IMR-90 (cell line): Measurements from ENCODE around the gene SLC27A1. TPM values are rescaled to one million over a fixed set of nuclear protein-coding genes. Genes with fewer than 3 reads are reported as not detected.

Experiments used
- ATAC-seq: fragments of 200-7000 bp; cut with Tn5 transposase; 2 replicates; pipeline ENCODE4 v1.9.1; 2020; ENCODE audit warnings: low read depth, mild to moderate bottlenecking, moderate library complexity
- BruUV-seq: library from RNA; stranded (reverse); fragments of 400-500 nt; replicated peaks from 2 replicates; lab custom pipeline; 2021; lab: Mats Ljungman, UMichigan
- CTCF ChIA-PET: fragments of 300-600 bp; formaldehyde crosslinking; extraction: SDS; loops from one replicate; lab custom pipeline; 2021; ENCODE audit warnings: antibody characterized with exemption; lab: Yijun Ruan, JAX
- POLR2A ChIA-PET: fragments of 300-600 bp; sonication (Branson Sonifier 250); formaldehyde crosslinking; loops from one replicate; lab custom pipeline; 2022; ENCODE audit warnings: antibody characterized with exemption; ENCODE audit not compliant: unreplicated experiment; lab: Charles Lee
- DNase-seq: peaks from one replicate; pipeline ENCODE4 v3.0.0; 2013
- H2AFZ ChIP-seq: replicated peaks from 2 replicates; pipeline ENCODE3; 2013; ENCODE audit warnings: low read length, mild to moderate bottlenecking; ENCODE audit not compliant: poor library complexity
- H2AK5ac ChIP-seq: 2 replicates; pipeline ENCODE4 v1.6.1; 2013; ENCODE audit warnings: low read depth, low read length, inconsistent platforms
- H2AK9ac ChIP-seq: replicated peaks from 2 replicates; pipeline ENCODE3; 2013; ENCODE audit warnings: mild to moderate bottlenecking, low read depth, low read length, moderate library complexity; ENCODE audit not compliant: poor library complexity
- H2BK120ac ChIP-seq: 2 replicates; pipeline ENCODE4 v1.6.1; 2013; ENCODE audit warnings: low read depth, low read length, inconsistent platforms
- H2BK15ac ChIP-seq: 3 replicates; pipeline ENCODE4 v1.6.1; 2013; ENCODE audit warnings: low read depth, low read length, inconsistent platforms
- H2BK20ac ChIP-seq: 2 replicates; pipeline ENCODE4 v1.6.1; 2013; ENCODE audit warnings: low read depth, mild to moderate bottlenecking, inconsistent platforms, low read length, moderate library complexity
- H2BK5ac ChIP-seq: 2 replicates; pipeline ENCODE4 v1.6.1; 2013; ENCODE audit warnings: mild to moderate bottlenecking, low read depth, low read length, inconsistent platforms; ENCODE audit not compliant: poor library complexity, severe bottlenecking
- H3K14ac ChIP-seq: replicated peaks from 2 replicates; pipeline ENCODE4 v1.6.1; 2013; ENCODE audit warnings: low read depth, low read length, inconsistent platforms
- H3K18ac ChIP-seq: 2 replicates; pipeline ENCODE4 v1.6.1; 2013; ENCODE audit warnings: low read depth, low read length, control low read depth
- H3K23ac ChIP-seq: 2 replicates; pipeline ENCODE4 v1.6.1; 2013; ENCODE audit warnings: low read depth, low read length, inconsistent platforms
- H3K27ac ChIP-seq: 2 replicates; pipeline ENCODE4 v1.5.1; 2013; ENCODE audit warnings: mild to moderate bottlenecking, control low read depth, low read length; ENCODE audit not compliant: insufficient read depth
- H3K27me3 ChIP-seq: 2 replicates; pipeline ENCODE4 v1.6.1; 2013; ENCODE audit warnings: low read length; ENCODE audit not compliant: control insufficient read depth, insufficient read depth
- H3K36me3 ChIP-seq: 2 replicates; pipeline ENCODE4 v1.6.1; 2013; ENCODE audit warnings: low read length, mixed read lengths; ENCODE audit not compliant: control insufficient read depth, insufficient read depth
- H3K4ac ChIP-seq: 2 replicates; pipeline ENCODE4 v1.6.1; 2013; ENCODE audit warnings: low read depth, low read length, inconsistent platforms
- H3K4me1 ChIP-seq: 2 replicates; pipeline ENCODE4 v1.6.1; 2013; ENCODE audit warnings: low read length, mixed read lengths; ENCODE audit not compliant: control insufficient read depth, insufficient read depth
- H3K4me2 ChIP-seq: 2 replicates; pipeline ENCODE4 v1.6.1; 2013; ENCODE audit warnings: low read depth, mild to moderate bottlenecking, control low read depth, low read length, moderate library complexity
- H3K4me3 ChIP-seq: 2 replicates; pipeline ENCODE4 v1.5.1; 2013; ENCODE audit warnings: low read depth, mild to moderate bottlenecking, control low read depth, low read length, moderate library complexity; ENCODE audit not compliant: insufficient read depth
- H3K56ac ChIP-seq: 2 replicates; pipeline ENCODE4 v1.6.1; 2013; ENCODE audit warnings: low read length, inconsistent platforms; ENCODE audit not compliant: insufficient read depth; ENCODE audit errors: extremely low read depth
- H3K79me1 ChIP-seq, 2 experiments: 2 replicates each; pipeline ENCODE4 v1.6.1; 2013; ENCODE audit warnings: low read length in 2 of 2, inconsistent platforms in 1 of 2, low read depth in 1 of 2
- H3K9ac ChIP-seq: 2 replicates; pipeline ENCODE4 v1.6.1; 2013; ENCODE audit warnings: low read depth, low read length, control low read depth
- H3K9me1 ChIP-seq: 2 replicates; pipeline ENCODE4 v1.6.1; 2013; ENCODE audit warnings: low read length, inconsistent platforms; ENCODE audit not compliant: insufficient read depth
- H3K9me3 ChIP-seq: 2 replicates; pipeline ENCODE4 v1.6.1; 2013; ENCODE audit warnings: low read length; ENCODE audit not compliant: control insufficient read depth, insufficient read depth
- H4K20me1 ChIP-seq: 2 replicates; pipeline ENCODE4 v1.6.1; 2013; ENCODE audit warnings: low read length, inconsistent platforms; ENCODE audit not compliant: insufficient read depth
- H4K5ac ChIP-seq: 2 replicates; pipeline ENCODE4 v1.6.1; 2013; ENCODE audit warnings: mild to moderate bottlenecking, low read depth, low read length, control low read depth
- H4K8ac ChIP-seq, 2 experiments: 2 replicates each; pipeline ENCODE4 v1.6.1; 2013; ENCODE audit warnings: low read depth in 2 of 2, low read length in 2 of 2, control low read depth in 1 of 2, inconsistent platforms in 1 of 2
- H4K91ac ChIP-seq: 2 replicates; pipeline ENCODE4 v1.6.1; 2013; ENCODE audit warnings: low read depth, low read length, inconsistent platforms; ENCODE audit not compliant: insufficient read depth
- MAZ ChIP-seq: IDR thresholded peaks from 2 replicates; pipeline ENCODE4 v1.6.1; 2012; ENCODE audit warnings: low read depth, mild to moderate bottlenecking, low read length, improper control_type of control experiment, moderate library complexity, borderline replicate concordance
- MXI1 ChIP-seq: IDR thresholded peaks from 2 replicates; pipeline ENCODE4 v1.6.1; 2012; ENCODE audit warnings: low read depth, mild to moderate bottlenecking, low read length, moderate library complexity, borderline replicate concordance
- RFX5 ChIP-seq: IDR thresholded peaks from 2 replicates; pipeline ENCODE4 v1.8.0; 2012; ENCODE audit warnings: low read depth, mild to moderate bottlenecking, low read length, moderate library complexity
- WGBS, 2 experiments: methylation state at CpG; one replicate each; pipeline versions ENCODE4 v1.1.5 to v1.1.7; 2013; ENCODE audit warnings: missing lambda C conversion rate in 2 of 2; ENCODE audit not compliant: insufficient read length in 1 of 2; ENCODE audit errors: extremely low coverage in 2 of 2; 5-methylcytosine and 5-hydroxymethylcytosine counted together
- dilution Hi-C: fragments of 300-500 bp; cut with HindIII; formaldehyde crosslinking; loops from one replicate; pipeline ENCODE4 v1.14.3; 2018; ENCODE audit warnings: low sequenced_read_pairs; ENCODE audit not compliant: unreplicated experiment
- in situ Hi-C: fragments of 300-500 bp; cut with MboI; formaldehyde crosslinking; loops from 3 replicates; pipeline ENCODE4 v1.14.3; 2019; ENCODE audit warnings: low sequenced_read_pairs, inconsistent platforms, mixed read lengths
- intact Hi-C: fragments of 100-400 bp; cut with micrococcal nuclease; formaldehyde crosslinking; loops from 2 replicates; pipeline ENCODE4 v1.10.0; 2022
- polyA plus RNA-seq, 3 experiments: library from polyadenylated mRNA; depleted of rRNA; stranded (reverse); fragments of >200 nt; gene quantifications; 2 replicates each; pipeline ENCODE4 v1.2.3, GENCODE V29; 2012; ENCODE audit warnings: low replicate concordance in 1 of 3
- total RNA-seq: library from RNA; depleted of rRNA; stranded (reverse); fragments of >200 nt; gene quantifications from 2 replicates; pipeline ENCODE4 v1.2.3, GENCODE V29; 2012
- TF ChIP-seq, protein P1 (sequence below): fragments of 150-350 bp; IDR thresholded peaks from 2 replicates; pipeline ENCODE4 v1.6.1; 2016; ENCODE audit warnings: low read depth, mild to moderate bottlenecking, low read length, moderate library complexity, borderline replicate concordance

SLC27A1 gene
- total and polyA plus RNA-seq, 2 of the 4 experiments (the other 2 are of a cell fraction): 4.8 to 12.9 TPM

DNA sequence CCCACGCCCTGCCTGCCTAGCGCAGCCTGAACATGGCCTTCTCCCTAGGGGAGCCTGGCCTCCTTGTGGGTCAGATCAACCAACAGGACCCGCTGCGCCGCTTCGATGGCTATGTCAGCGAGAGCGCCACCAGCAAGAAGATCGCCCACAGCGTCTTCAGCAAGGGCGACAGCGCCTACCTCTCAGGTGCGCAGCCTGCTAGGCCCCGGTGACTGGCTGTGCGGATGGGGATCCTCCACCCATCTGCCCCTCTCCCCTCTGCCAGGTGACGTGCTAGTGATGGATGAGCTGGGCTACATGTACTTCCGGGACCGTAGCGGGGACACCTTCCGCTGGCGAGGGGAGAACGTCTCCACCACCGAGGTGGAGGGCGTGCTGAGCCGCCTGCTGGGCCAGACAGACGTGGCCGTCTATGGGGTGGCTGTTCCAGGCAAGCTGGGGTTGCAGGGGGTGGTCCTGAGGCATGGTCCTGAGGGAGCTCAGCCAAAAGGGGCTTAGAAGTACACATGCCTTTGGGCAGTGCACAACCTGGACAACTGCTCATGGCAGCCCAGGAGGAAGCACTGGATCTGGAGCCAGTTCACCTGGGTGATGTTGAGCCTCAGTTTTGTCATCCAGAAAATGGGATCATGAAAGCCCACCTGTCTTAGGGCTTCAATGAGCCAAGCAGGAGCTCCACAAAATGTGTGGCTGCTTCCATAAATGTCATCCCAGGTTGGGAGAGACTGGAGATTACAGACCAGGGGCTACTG is 30.3 kb downstream of the SLC27A1 start:
- 96% methylated on average over 14 of the region's 27 CpGs; no CpG with 5 or more reads in 1 of the 2 experiments for WGBS, 2 experiments
- no TSS peak for BruUV-seq
- Histone ChIP-seq H3K14ac (no peak overlapping the region), H3K4me3 (no peak overlapping the region), H3K4ac (no peak overlapping the region), H2AK5ac (no peak overlapping the region; the same call in 1 of the 2 replicates), H3K56ac (no peak overlapping the region), H2AK9ac (peak overlapping the region; percentile 81), H3K9ac (no peak overlapping the region), H3K27ac (no peak overlapping the region; the same call in 1 of the 2 replicates), H2BK15ac (no peak overlapping the region), H4K91ac (peak overlapping the region; percentile 75; the same call in 1 of the 2 replicates), H3K18ac (no peak overlapping the region), H4K20me1 (peaks cover 29% of the 10 kb centered on the region), H3K79me1 (peaks cover 12 to 78% of the 10 kb centered on the region in 2 experiments), H2BK20ac (no peak overlapping the region), H2BK5ac (no peak overlapping the region), H3K23ac (no peak overlapping the region), H3K9me3 (no peaks in the 10 kb centered on the region), H3K27me3 (no peaks in the 10 kb centered on the region), H2AFZ (no peak overlapping the region), H3K36me3 (peaks cover 26% of the 10 kb centered on the region), H2BK120ac (no peak overlapping the region), H3K9me1 (peaks cover 14% of the 10 kb centered on the region), H3K4me1 (peaks cover 11% of the 10 kb centered on the region), H4K8ac (peak overlapping the region; percentile 89 to 95; a peak in 2 of 4 replicates), H3K4me2 (no peak overlapping the region), H4K5ac (no peak overlapping the region)
- DNase-seq (no peak), ATAC-seq (no peak)
- POLR2A ChIA-PET: no interaction called here
- TF ChIP-seq, protein P1, sequence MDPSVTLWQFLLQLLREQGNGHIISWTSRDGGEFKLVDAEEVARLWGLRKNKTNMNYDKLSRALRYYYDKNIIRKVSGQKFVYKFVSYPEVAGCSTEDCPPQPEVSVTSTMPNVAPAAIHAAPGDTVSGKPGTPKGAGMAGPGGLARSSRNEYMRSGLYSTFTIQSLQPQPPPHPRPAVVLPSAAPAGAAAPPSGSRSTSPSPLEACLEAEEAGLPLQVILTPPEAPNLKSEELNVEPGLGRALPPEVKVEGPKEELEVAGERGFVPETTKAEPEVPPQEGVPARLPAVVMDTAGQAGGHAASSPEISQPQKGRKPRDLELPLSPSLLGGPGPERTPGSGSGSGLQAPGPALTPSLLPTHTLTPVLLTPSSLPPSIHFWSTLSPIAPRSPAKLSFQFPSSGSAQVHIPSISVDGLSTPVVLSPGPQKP: no peak
- TF ChIP-seq MXI1 (no peak), MAZ (no peak), RFX5 (no peak)
- CTCF ChIA-PET: no interaction called here
- in situ Hi-C loops: no loop called here
- intact Hi-C loops: no loop called here
- dilution Hi-C loops: no loop called here
